ENCODE measurements around the gene LRBA.
"Not testable (repeated sequence)": the region's sequence is repeated elsewhere in the genome, so short reads cannot be mapped to it uniquely, and the experiment has no call there.

LRBA gene

GRCh38 chr4:151014521-151015458 lies at the start of gene LRBA:
TSS of gene LRBA (minus strand) at chr4:151015284. CDS start at chr4:151014642, 642 bp downstream.
- peak; percentile 81 for DNase-seq (ENCODE audit: low spot score)
- TF ChIP-seq CTCF (IDR thresholded peaks at IDR 0.05; ENCODE audit: borderline replicate concordance, control extremely low read depth, extremely low read depth, insufficient read depth, missing control alignments): no peak
- in situ Hi-C loops (cut with MboI; ENCODE audit: low sequenced_read_pairs, unreplicated experiment): no loop called here

- in situ Hi-C loops (cut with MboI; ENCODE audit: low sequenced_read_pairs, unreplicated experiment): not testable (repeated sequence)
These were observed 48.1 kb upstream of the LRBA start for GRCh38 chr4:151063143-151063542.

GRCh38 chr4:151055539-151055938 lies 40.5 kb upstream of the LRBA start:
- no peak for TF ChIP-seq CTCF (IDR thresholded peaks at IDR 0.05; ENCODE audit: borderline replicate concordance, control extremely low read depth, extremely low read depth, insufficient read depth, missing control alignments)

More at GRCh38 chr4:151063143-151063542, 48.1 kb upstream of the LRBA start:
- DNase-seq (ENCODE audit: low spot score): not testable (repeated sequence)

GRCh38 chr4:151052785-151053184 lies 37.7 kb upstream of the LRBA start:
- no peak for TF ChIP-seq CTCF (IDR thresholded peaks at IDR 0.05; ENCODE audit: borderline replicate concordance, control extremely low read depth, extremely low read depth, insufficient read depth, missing control alignments)
- DNase-seq (ENCODE audit: low spot score): no peak
- in situ Hi-C loops (cut with MboI; ENCODE audit: low sequenced_read_pairs, unreplicated experiment): no loop called here

More at GRCh38 chr4:151055539-151055938, 40.5 kb upstream of the LRBA start:
- in situ Hi-C loops (cut with MboI; ENCODE audit: low sequenced_read_pairs, unreplicated experiment): no loop called here
- no peak for DNase-seq (ENCODE audit: low spot score)

- in situ Hi-C loops (cut with MboI; ENCODE audit: low sequenced_read_pairs, unreplicated experiment): no loop called here
- TF ChIP-seq CTCF (IDR thresholded peaks at IDR 0.05; ENCODE audit: borderline replicate concordance, control extremely low read depth, extremely low read depth, insufficient read depth, missing control alignments): no peak
- no peak for DNase-seq (ENCODE audit: low spot score)
These were observed 34.4 kb upstream of the LRBA start for GRCh38 chr4:151049430-151049884.

- no peak for DNase-seq (ENCODE audit: low spot score)
- TF ChIP-seq CTCF (IDR thresholded peaks at IDR 0.05; ENCODE audit: borderline replicate concordance, control extremely low read depth, extremely low read depth, insufficient read depth, missing control alignments): no peak
- in situ Hi-C loops (cut with MboI; ENCODE audit: low sequenced_read_pairs, unreplicated experiment): no loop called here
These were observed 33.8 kb upstream of the LRBA start for GRCh38 chr4:151048913-151049312.

GRCh38 chr4:151046609-151047008 lies 31.5 kb upstream of the LRBA start:
- no peak for DNase-seq (ENCODE audit: low spot score)
- in situ Hi-C loops (cut with MboI; ENCODE audit: low sequenced_read_pairs, unreplicated experiment): no loop called here
- TF ChIP-seq CTCF (IDR thresholded peaks at IDR 0.05; ENCODE audit: borderline replicate concordance, control extremely low read depth, extremely low read depth, insufficient read depth, missing control alignments): no peak
